Measurements from ENCODE around the gene CCND2.

CCND2 gene

DNA sequence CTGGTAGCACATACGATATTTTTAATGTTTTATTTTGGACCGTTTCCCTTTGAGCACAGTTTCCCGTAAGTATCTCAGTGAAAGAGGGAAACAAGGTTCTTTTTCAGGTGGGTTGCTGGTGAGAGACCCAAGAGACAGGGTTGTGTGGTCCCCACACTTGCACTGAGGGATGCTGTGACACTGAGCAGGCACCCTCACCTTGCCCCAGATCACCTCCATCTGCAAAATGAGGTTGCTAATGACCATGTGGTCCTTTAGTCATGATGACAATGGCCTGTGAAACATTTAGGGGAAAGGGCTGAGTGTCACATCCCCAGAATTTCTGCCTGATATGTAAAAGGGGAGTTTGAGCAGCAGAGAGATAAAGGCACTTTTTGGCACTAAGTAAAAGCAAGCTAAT is 4.3 kb downstream of the CCND2 start:
- DNase-seq = no peak

DNA sequence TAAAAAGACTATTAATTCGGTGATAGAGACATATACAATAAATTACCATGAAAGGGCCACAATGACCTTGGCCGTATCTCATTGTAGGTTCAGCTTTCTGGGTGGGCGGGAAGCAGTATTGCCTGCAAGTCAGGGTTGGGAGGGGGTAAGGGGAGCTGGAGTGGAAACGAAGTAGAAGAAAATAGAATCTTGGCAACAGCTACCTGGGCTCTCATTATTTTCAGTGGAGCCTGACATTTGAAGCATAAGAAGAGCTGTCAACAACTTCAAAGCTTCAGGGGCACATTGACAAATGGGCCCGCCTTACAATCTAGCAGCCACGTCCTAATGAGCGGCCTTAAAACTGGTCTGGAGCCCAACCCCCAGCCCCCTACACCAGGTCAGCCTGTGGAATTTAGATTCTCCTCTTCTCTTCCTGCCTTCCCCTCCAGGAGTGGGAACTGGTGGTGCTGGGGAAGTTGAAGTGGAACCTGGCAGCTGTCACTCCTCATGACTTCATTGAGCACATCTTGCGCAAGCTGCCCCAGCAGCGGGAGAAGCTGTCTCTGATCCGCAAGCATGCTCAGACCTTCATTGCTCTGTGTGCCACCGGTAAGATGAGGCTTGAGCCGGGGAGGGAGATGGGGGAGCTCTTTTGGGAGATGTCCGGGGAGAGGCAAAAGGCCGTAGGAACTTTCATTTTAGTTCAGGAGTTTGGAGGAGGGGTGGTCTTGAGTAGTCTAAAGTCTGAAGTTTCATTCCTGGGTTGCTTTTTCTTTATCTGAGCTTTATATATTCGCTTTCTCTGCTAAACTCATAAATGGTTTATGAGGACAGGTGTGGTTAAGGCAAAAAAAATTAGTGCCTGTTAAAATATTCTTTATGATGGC is 5.0 kb downstream of the CCND2 start:
- no peak for DNase-seq

DNA sequence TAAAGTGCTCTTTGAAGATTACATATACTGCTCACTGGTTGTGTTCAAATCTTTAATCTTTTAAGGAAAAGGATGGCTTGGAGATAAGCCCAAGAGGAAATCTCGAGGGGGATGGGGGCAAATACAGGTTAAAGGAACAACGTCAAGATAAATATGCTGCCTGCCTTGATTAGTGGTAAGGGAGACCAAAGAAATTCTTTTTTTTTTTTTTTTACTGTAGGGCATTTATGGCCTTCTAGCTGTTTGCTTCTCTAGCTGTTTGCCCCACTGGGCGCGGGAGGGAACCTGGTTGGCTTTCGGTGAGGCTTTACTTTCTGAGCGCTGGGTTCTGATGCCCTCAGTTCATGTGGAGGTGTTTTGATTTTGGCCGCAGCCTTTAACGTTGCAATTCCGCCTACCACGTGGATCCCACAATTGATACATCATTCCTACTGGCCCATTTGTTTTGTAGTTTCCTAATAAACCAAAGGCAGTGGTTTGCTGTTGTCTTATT is 5.7 kb downstream of the CCND2 start:
- no peak for DNase-seq

DNA sequence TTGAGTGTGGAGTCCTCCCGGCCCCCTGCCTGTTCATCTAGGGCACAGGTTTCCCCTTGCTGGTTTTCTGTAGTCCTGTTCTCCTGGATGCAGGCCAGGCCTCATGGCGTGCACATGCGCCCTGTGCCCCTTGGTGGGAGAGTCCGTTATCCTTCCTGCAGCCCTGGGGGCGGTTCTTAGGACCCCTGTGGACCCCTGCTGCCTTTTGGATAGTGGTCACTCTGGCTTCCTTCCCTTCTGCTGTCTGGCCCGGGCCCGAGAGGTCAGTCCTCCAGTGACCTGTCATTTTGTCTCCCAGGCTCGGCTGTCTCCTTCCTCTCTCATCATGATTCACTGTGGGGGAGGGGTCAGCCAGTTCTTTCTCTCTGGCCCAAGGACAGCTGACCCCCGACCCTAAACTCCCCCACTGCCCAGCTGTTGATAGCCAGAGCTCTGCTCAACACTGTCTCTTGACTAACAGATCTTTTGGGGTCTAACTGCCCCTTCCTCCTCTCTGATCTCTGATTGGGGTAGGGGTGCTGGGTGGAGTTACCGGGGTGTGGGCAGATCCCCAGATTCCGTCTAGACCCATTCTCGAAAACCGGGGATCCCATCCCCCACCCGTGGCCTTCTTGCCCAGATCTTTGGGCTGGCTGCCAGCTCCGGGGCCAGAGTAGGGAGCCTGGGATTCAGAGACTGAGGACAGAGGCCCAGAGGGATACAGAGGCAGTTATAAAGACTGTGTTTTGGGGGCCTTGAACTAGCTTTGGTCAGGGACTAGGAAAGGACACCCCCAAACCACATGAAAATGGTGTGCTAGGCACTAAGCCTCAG is 7.0 kb downstream of the CCND2 start:
- no peak for DNase-seq

DNA sequence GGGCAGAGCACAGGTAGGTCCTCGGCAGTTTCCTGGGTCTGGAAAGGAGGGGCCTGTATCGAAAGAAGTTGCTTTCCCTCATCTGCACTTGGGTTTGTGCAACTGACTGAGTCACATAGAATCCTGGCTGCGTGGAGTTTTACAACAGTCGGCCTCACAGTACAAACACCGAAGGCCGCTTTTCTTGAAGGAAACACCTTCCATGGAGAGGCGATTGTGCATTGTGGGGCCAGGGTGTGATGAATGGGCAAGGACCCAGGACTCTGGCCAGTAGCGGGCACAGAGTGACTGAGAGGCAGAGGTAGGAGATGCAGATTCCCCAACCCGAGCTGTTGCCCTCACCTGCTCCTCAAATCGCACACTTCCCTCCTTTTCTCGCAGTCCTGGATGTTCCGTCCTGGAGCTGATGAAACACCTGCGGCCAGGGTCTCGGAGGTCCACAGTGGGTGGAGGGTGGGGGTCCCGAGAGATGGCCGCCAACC is 7.7 kb downstream of the CCND2 start:
- DNase-seq = no peak

DNA sequence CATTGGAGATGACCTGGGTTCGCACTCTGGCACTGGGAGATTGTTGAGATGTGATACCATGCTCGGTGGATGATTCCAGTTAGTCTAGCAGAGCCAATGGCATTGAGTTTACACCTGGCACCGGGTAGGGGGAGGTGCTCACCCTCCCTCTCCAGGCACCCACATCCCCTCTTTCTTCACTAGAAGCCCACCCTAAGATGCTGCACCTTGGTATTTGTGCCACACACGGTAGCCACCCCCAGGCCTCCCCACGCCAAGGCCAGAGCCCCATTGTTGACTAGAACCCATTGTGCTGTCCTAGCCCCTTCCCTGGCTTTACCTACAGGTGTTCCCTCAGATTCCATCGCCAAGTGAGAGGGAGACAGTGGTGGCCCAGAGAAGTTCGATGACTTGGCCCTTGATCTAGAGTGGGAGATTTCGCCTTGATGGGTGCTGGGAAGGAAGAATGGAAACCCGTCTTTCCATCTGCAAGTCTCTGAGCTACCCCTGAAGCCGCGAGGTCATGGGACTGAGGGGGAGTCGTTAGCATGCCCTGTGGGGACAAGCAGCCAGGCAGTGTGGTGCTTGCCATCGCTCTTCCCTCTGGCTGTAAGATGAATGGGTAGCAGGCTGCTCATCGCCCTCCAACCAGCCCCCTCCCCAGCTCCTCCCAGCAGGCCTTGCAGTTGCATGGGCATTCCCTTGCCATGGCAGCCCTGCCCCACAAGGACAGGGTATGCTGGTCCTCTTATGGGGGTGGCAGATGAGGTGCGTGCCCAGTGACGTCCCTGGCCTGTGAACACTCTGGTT is 8.7 kb downstream of the CCND2 start:
- no peak for DNase-seq

DNA sequence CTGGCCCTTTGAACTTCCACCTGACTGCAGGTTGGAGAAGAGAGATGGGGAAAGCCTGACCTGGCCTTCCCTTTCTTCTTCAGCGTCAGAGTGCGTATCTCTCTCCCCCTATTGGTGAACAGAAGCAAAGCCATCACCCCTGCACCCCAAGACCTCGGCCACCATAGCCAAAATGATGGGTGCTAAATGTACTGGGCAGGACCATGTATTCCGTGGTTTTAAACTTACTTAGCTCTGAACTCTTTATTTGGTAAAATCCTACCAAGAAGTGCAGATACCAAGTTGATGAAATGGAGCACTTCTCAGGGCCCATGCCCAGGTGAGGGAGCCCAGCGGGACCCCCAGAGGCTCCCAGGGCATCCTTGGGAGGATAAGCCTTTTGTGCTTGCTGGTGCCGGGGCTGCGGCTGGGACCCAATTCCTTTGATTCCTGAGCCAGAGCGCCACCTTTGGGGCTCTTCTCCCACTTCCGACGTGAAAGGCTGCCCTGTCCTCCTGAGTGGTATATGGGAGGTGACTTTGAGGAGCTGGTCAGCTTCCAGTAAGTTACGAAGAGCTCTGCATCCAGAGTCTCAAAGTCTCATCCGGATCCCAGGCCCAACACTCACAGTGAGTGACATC is 9.4 kb downstream of the CCND2 start:
- DNase-seq = no peak

DNA sequence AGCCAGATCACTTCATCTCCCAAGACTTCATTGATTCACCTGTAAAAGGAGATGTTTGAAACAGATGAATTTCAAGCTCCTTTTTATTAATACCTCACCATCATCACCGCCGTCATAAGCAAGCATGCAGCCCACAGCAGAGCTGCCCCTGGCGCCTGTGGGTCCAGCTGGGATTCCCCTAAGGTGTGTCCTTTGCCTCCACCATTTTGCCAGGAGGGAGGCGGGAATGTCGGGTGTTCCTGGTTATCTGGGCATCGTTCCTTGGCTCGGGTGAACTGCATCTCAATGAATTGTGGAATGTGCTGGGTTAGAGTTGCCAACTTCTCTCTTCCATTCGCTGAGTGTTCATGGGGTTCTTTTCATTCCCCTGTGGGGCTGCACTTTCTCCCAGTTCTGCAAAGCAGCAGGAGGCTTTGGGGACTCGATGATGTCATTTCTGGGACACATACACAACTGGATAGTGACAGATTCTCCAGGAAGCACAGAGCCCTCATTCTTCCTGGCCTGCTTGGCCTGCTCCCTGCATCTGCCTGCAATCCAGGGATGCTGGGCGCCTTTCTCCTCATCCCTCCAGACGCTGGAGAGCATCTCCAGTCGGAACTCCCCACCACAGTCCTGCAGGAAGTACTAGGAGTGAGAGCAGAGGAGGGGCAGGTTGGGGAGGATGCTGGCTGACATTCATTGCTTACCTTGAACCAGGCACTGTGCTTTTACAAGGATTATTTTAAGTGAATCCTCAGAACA is 10.1 kb downstream of the CCND2 start:
- DNase-seq = no peak

DNA sequence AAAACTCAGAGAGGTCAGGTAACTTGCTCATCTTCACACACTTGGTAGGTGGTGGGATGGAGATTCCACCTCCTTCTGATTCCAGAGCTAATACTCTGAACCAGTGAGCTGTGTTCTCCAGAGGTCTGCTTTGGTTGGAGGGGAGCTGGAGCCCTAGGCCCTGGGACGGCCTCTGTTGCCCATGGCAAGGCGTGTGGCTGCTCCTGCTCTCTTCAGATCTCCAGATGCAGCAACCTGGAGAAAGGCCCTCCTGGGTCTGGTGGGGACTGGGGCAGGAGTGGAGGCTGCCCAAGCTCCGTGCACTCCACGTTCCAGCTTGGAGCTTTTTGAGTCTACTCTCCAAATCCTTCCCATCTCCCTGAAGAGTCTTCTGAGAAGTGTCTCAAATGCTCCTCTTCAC is 10.7 kb downstream of the CCND2 start:
- DNase-seq = no peak

DNA sequence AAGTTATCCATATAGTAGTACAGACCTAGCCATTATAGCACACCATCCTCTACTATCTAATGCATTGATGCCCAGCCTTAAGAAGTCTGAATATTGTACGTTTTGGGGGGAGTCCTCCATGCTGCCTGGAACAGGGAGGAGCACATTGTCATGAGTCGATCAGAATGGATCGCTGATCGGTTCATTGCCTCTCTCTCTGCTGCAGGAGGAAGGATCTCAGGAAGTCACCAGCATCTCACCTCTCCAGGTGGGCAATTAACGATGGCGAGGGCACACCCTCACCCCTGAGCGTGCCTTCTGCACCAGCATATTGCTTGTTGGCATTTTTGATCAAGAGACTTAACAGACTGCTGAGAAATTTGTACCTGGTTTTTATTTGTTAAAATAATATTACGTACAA is 11.5 kb downstream of the CCND2 start:
- no peak for DNase-seq

DNA sequence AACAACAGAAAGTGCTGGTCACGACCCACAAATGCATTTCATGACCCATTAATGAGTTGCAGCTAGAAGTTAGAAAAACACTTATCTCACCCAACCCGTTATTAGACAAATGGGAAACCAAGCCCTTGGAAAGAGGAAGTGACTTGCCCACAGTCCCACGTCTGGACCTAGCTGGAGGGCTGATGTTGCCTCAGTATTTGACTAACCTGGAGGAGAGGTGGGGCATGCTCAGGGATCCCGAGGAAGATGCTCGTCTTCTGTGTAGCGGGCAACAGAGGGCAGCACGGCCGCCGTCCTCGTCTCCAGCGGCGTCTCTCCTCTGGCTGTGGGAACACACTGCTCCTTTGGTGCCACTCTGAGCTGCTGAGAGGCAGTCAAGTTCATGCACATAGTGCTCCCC is 12.7 kb downstream of the CCND2 start:
- no peak for DNase-seq

DNA sequence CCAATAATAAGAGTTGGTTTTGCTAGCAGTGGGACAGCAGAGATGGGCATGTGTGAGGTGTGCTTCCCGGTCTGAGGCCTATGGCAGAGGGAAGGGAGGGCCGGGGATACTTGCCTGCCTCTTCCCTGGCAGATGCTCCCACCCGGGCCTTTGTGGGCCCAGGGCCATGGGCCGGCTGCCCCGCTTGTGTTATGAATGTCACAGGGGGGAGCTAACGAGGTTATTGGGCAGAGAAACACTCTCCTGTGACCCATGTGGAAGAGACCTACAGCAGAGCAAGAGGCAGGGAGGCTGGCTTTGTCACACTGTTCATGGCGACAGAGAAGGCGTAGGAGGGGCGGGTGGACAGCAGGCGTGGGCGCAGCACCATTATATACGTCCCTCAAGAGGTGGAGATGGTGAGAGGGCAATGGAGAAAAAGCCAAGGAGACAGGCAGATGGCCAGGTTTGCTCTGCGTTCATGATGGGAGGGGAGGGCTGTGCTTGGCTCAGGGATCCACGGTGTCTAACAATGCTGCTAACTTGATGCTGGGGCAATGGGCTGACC is 13.3 kb downstream of the CCND2 start:
- DNase-seq = no peak

DNA sequence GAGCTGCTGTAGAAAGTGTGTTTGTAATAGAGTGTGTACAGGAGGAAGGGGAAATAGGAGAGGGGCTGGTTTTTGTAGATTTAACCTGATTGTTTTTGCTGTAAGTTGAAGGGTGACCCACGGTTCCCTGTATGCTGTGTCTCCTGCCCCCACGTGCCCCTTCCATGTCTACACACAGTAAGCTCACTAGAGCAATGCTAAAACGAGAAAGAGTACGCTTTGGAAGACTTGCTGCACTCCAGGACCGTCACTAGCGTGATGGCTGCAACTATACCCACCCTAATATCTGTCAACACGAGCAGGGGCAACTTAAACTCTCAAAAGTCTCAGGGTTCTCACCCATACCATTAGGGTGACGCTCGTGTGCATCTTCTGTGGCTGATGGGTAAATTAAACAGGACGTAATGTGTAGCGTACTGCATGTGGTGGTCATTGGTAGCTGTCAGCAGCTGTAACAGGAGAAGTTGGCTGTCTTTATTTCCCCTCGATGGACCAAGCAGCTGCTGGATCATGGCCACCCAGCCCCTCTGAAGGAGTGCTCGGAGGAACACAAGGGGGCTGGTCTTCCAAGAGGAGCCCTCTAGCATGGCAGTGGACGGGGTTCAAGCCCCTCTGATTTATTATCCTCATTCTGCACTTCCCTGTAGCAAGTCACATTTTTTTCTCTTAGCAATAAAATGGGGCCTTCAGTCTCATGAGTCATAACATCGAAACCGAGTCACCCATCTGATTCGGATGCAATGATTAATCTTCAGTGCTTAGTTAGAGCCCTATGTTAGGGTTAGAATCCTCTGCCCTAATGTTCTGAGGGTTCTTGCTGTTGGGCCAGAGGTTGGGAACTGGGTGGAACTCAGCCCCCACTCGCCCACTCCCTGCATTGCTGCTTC is 14.0 kb downstream of the CCND2 start:
- DNase-seq = peak; percentile 49

DNA sequence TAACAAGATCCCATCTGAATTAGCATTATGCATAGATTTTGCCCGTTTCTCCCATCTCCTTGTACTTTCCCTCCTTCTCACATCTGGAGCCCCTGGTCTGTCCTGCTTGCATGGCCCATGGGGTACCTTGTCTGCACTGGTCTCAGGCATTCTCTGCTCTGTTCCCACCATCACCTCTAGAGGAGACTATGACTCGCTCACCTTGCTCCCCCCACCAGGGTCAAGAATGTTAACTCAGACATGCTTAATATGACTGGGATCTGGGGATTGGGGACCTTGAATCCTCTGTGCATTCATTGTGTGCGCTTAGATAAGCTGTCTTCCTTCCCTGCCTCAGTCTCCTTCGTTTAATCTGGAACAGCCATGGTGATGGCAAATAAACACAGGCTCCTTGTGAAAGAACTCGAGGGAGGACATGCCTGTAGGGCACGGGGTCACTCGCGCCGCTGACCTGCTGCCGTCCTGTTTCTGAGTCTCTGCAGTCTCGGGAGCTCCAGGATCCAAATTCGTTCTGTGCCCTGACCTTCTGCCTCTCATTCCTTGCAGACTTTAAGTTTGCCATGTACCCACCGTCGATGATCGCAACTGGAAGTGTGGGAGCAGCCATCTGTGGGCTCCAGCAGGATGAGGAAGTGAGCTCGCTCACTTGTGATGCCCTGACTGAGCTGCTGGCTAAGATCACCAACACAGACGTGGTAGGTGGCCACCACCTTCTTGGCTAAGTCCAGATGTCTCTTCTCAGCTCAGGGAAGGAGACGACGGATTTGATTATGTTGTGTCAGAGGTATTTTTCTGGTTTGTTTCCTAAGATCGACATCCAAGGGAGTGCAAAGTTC is 15.0 kb downstream of the CCND2 start:
- DNase-seq = no peak

DNA sequence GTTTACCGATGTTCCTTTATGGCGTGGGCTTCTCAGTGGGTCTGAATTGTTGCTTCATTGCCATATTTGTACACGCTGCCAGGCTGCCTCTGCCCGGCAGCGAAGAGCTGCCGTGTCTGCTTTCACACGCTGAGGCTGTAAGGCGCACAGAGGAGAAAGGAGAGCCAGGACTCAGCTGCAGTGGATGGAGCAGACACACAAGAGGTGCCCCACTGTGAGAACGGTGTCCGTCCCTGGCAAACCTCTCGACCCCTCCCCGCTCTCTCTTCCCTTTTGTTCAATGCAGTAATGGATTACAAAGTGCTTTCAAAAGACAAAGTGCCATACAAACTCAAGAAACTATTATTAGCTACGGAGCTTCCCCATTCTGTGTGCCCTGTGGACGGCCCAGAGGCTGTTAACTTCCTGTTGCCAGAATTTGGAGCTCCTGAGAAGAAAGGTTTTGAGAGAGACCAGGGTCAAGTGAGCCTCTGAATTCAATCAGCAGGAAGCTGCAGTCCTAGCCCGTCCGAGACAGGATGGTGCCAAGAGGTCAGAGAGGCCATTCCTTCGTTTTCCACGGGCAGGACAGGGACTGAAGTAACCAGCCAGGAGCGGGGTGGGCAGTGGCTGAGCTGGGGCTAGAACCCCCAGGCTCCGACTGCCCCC is 15.8 kb downstream of the CCND2 start:
- no peak for DNase-seq

DNA sequence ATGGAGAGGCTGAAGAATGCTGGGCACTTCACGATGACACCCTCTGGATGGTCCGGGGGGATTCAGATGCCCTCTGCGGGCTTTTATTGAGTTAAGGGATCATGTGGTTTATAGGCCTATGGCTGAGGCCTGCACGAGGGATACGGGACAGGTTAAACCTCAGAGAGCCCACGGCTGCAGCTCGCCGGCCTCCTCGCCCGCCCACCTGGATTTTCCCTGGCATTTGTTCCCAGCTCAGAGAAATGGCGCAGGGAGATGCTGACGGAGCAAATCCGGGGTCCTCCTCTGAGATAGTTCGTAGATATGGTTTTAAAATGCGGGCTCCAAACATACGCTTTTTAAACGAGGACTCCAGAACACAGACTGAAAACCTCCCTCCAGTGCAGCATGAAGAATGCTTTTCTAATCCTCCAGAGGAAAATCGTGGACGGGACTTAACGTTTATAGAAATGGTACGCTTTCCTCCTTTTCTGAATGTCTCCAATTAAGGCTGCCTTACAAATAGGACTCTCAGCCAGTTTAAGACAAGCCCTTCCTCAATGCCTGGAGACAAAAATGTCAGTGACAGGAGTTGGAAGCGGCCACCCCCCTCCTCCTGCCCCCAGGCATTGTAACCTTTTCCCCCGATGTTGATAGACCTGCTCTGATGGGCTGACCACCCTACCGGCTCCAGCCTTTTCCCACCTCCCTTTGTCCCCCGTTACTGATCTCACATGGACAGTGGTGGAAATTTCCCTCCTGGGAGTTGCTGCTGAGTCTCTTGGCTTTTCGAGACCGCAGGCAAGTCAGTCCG is 16.6 kb downstream of the CCND2 start:
- no peak for DNase-seq

DNA sequence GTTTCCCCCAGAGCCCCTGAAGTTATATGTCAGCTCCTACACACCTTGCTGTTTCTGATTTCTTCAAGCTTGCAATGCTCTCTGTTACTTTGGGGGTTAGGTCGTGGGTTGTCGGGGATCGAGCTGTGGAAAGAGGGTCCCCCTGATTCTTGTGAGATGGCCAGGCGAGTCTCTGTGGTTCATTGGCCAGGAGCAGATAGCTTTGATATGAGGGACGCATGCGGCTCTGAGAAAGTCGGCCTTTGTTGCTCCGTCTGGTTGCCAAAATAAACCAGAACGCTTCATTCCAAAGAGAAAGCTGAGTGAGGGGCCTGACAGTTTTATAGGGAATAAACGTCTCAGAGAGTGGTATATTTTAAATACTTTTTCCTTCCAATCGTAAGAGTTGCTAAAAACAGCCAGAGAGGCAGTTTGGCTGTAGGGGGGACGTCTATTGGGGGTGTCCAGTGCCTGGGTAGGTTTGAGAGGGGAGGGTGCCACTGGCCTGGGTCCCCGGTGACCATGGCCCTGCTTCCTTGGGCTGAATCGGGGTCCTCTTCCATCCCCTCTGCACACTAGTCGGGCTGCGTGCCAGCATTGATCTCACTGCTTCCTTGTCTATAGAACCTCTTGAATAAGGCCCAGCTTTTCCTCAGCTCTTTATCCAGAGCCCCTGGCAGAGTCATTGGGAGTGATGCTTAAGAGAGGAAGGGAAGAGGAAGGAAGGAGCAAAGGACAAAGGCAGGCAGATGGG is 18.9 kb downstream of the CCND2 start:
- no peak for DNase-seq
